Measurements from ENCODE around the gene SERPINC1.

GRCh38 chr1:173856014-173856413 is 61.1 kb downstream of the SERPINC1 start:
- TF ChIP-seq, protein P1, sequence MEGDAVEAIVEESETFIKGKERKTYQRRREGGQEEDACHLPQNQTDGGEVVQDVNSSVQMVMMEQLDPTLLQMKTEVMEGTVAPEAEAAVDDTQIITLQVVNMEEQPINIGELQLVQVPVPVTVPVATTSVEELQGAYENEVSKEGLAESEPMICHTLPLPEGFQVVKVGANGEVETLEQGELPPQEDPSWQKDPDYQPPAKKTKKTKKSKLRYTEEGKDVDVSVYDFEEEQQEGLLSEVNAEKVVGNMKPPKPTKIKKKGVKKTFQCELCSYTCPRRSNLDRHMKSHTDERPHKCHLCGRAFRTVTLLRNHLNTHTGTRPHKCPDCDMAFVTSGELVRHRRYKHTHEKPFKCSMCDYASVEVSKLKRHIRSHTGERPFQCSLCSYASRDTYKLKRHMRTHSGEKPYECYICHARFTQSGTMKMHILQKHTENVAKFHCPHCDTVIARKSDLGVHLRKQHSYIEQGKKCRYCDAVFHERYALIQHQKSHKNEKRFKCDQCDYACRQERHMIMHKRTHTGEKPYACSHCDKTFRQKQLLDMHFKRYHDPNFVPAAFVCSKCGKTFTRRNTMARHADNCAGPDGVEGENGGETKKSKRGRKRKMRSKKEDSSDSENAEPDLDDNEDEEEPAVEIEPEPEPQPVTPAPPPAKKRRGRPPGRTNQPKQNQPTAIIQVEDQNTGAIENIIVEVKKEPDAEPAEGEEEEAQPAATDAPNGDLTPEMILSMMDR (IDR thresholded peaks at IDR 0.05), result no peak
- TF ChIP-seq POLR2A (IDR thresholded peaks at IDR 0.05; ENCODE audit: low read depth) (no peak), POLR2AphosphoS5 (IDR thresholded peaks at IDR 0.05) (no peak), EP300 (IDR thresholded peaks at IDR 0.05) (no peak)
